Endothelial cell of umbilical vein (primary cell): Measurements from ENCODE around the gene PRPF18. TPM values are rescaled to one million over a fixed set of nuclear protein-coding genes. Genes with fewer than 3 reads are reported as not detected.

Experiments
- BruUV-seq: library from RNA; stranded (reverse); fragments of 400-500 nt; replicated peaks from 2 replicates; lab custom pipeline; 2021; lab: Mats Ljungman, UMichigan
- CTCF ChIA-PET: fragments of 300-600, 350-600 bp; sonication (Branson Sonifier 250); formaldehyde crosslinking; loops from one replicate; lab custom pipeline; 2021; ENCODE audit warnings: antibody characterized with exemption, inconsistent platforms; lab: Charles Lee
- POLR2A ChIA-PET: fragments of 300-600, 350-600 bp; sonication (Branson Sonifier 250); formaldehyde crosslinking; loops from one replicate; lab custom pipeline; 2021; ENCODE audit warnings: antibody characterized with exemption, inconsistent platforms; lab: Charles Lee
- DNase-seq: peaks from one replicate; pipeline ENCODE4 v3.0.0-alpha.2; 2011; ENCODE audit warnings: low read depth, low spot score
- FAIRE-seq: peaks from 2 replicates; lab custom pipeline; 2011; peaks lifted over from hg19 to GRCh38; lab: Jason Lieb, UNC
- H2AFZ ChIP-seq: 2 replicates; pipeline ENCODE4 v1.6.0; 2012; ENCODE audit warnings: low read depth, low read length, control low read depth, inconsistent platforms
- H3K27ac ChIP-seq: 2 replicates; pipeline ENCODE4 v1.5.1; 2011; ENCODE audit warnings: low read depth, mild to moderate bottlenecking, control low read depth, low read length, moderate library complexity; ENCODE audit not compliant: insufficient read depth
- H3K27me3 ChIP-seq, 2 experiments: 2 replicates each; pipeline versions ENCODE4 v1.6.0 to v1.6.1; 2011; ENCODE audit warnings: low read length in 2 of 2, mixed read lengths in 1 of 2; ENCODE audit not compliant: control insufficient read depth in 2 of 2, insufficient read depth in 2 of 2
- H3K36me3 ChIP-seq, 2 experiments: 2 replicates in 1 of 2; 3 replicates in 1 of 2; pipeline ENCODE4 v1.5.1; 2011; ENCODE audit warnings: low read length in 2 of 2, mild to moderate bottlenecking in 1 of 2, moderate library complexity in 1 of 2; ENCODE audit not compliant: control insufficient read depth in 2 of 2, insufficient read depth in 2 of 2; ENCODE audit errors: extremely low read depth in 1 of 2
- H3K4me1 ChIP-seq: 3 replicates; pipeline ENCODE4 v1.5.1; 2011; ENCODE audit warnings: mild to moderate bottlenecking, low read length; ENCODE audit not compliant: control insufficient read depth, insufficient read depth; ENCODE audit errors: extremely low read depth
- H3K4me2 ChIP-seq: 2 replicates; pipeline ENCODE4 v1.6.1; 2011; ENCODE audit warnings: low read length, control low read depth, mixed read lengths; ENCODE audit not compliant: insufficient read depth
- H3K4me3 ChIP-seq, 3 experiments: fragments of 200-600 bp in 1 of 3; sonication (generic), shearing (Covaris generic) in 1 of 3; replicated peaks in 1 of 3; 2 replicates each; pipeline ENCODE4 v1.5.1; 2011 to 2016; ENCODE audit warnings: control low read depth in 3 of 3, low read length in 3 of 3, mild to moderate bottlenecking in 2 of 3, inconsistent platforms in 1 of 3, low read depth in 1 of 3, moderate library complexity in 1 of 3; ENCODE audit not compliant: insufficient read depth in 1 of 3
- H3K79me2 ChIP-seq: 2 replicates; pipeline ENCODE4 v1.6.0; 2012; ENCODE audit warnings: low read length, inconsistent platforms; ENCODE audit not compliant: control insufficient read depth, insufficient read depth
- H3K9ac ChIP-seq: replicated peaks from 2 replicates; pipeline ENCODE3; 2011; ENCODE audit warnings: low read length, control low read depth; ENCODE audit not compliant: insufficient read depth; ENCODE audit errors: extremely low read depth
- H3K9me1 ChIP-seq: replicated peaks from 3 replicates; pipeline ENCODE4 v1.6.0; 2011; ENCODE audit warnings: mild to moderate bottlenecking, low read length; ENCODE audit not compliant: control insufficient read depth, insufficient read depth; ENCODE audit errors: extremely low read depth
- H3K9me3 ChIP-seq: replicated peaks from 2 replicates; pipeline ENCODE4 v1.5.1; 2012; ENCODE audit warnings: low read length, inconsistent platforms; ENCODE audit not compliant: control insufficient read depth, insufficient read depth
- H4K20me1 ChIP-seq: replicated peaks from 2 replicates; pipeline ENCODE3; 2011; ENCODE audit warnings: mild to moderate bottlenecking, low read length; ENCODE audit not compliant: control insufficient read depth, insufficient read depth; ENCODE audit errors: extremely low read depth
- CTCF ChIP-seq, 2 donors: IDR thresholded peaks; 1 replicate in 1 of 2; 2 replicates in 1 of 2; pipeline ENCODE4 v1.5.1; 2011; ENCODE audit warnings: low read length in 2 of 2, mild to moderate bottlenecking in 2 of 2, moderate library complexity in 2 of 2, control low read depth in 1 of 2, inconsistent platforms in 1 of 2, low read depth in 1 of 2; ENCODE audit not compliant: insufficient read depth in 1 of 2; ENCODE audit errors: extremely low read depth in 1 of 2
- EZH2 ChIP-seq: IDR thresholded peaks from 2 replicates; pipeline ENCODE4 v1.6.1; 2012; ENCODE audit warnings: borderline replicate concordance, low read depth, mild to moderate bottlenecking, moderate library complexity, low read length, inconsistent platforms; ENCODE audit not compliant: severe bottlenecking
- FOS ChIP-seq: IDR thresholded peaks from 2 replicates; pipeline ENCODE4 v1.6.1; 2011; ENCODE audit warnings: mild to moderate bottlenecking, low read length, moderate library complexity, borderline replicate concordance; ENCODE audit not compliant: insufficient read depth
- GATA2 ChIP-seq: IDR thresholded peaks from 2 replicates; pipeline ENCODE4 v1.7.0; 2011; ENCODE audit warnings: low read depth, mild to moderate bottlenecking, moderate library complexity, mixed read lengths, low read length; ENCODE audit not compliant: insufficient read length, insufficient read depth
- POLR2A ChIP-seq: IDR thresholded peaks from 2 replicates; pipeline ENCODE4 v1.6.1; 2012; ENCODE audit warnings: low read depth, mild to moderate bottlenecking, control low read depth, low read length
- dilution Hi-C: fragments of 300-500 bp; cut with MboI; formaldehyde crosslinking; loops from one replicate; pipeline ENCODE4 v1.15.0; 2019; ENCODE audit warnings: low sequenced_read_pairs; ENCODE audit not compliant: extremely low pct_ligation_motif_present
- intact Hi-C: fragments of 100-400 bp; cut with micrococcal nuclease; formaldehyde crosslinking; loops from one replicate; pipeline ENCODE4 v1.10.0; 2022
- polyA plus RNA-seq, 4 experiments: library from polyadenylated mRNA; depleted of rRNA in 3 of 4; stranded (reverse) in 3 of 4; unstranded in 1 of 4; fragments of >200 nt; gene quantifications; 2 replicates each; pipeline versions ENCODE4 v1.2.1 to v1.2.3, GENCODE V29; 2011 to 2012; ENCODE audit warnings: missing spikeins in 1 of 4
- total RNA-seq: library from RNA; stranded (reverse); gene quantifications from 2 replicates; pipeline ENCODE4 v1.2.3, GENCODE V29; 2021

Gene PRPF18
- total and polyA plus RNA-seq, 2 donors (not counting 3 experiments of a cell fraction or from before 2014, with no cell fraction given): 7.3 to 21.0 TPM

GRCh38 chr10:13550802-13551201 is 36.0 kb upstream of the PRPF18 start:
- no peak overlapping the region for H3K9ac ChIP-seq
- DNase-seq (no peak), FAIRE-seq (no peak)
- ChIA-PET CTCF (no interaction called here), POLR2A (no interaction called here)
- intact Hi-C loops (no loop called here), dilution Hi-C loops (no loop called here)
- TF ChIP-seq FOS (no peak), GATA2 (no peak), POLR2A (no peak), CTCF (IDR thresholded peaks at IDR 0.05; ENCODE audit: extremely low read depth in 1 of 2, insufficient read depth in 1 of 2, low read depth in 1 of 2, low read length in 2 of 2) (no peak)
- no peak overlapping the region for H3K4me3 ChIP-seq
- H3K9me3 ChIP-seq: no peaks in the 10 kb centered on the region
- H3K9me1 ChIP-seq: no peaks in the 10 kb centered on the region
- H3K27ac ChIP-seq: no peak overlapping the region
- BruUV-seq: no TSS peak
- H3K36me3 ChIP-seq: no peaks in the 10 kb centered on the region
- H3K27me3 ChIP-seq: peaks cover 23 to 29% of the 10 kb centered on the region in 2 experiments
- H3K4me1 ChIP-seq: no peaks in the 10 kb centered on the region
- H2AFZ ChIP-seq: no peak overlapping the region
- no peaks in the 10 kb centered on the region for H3K79me2 ChIP-seq
- no peak overlapping the region for H3K4me2 ChIP-seq
- H4K20me1 ChIP-seq: no peaks in the 10 kb centered on the region

- Histone ChIP-seq H3K79me2 (no peaks in the 10 kb centered on the region), H4K20me1 (no peaks in the 10 kb centered on the region), H2AFZ (no peak overlapping the region), H3K4me2 (no peak overlapping the region), H3K27ac (no peak overlapping the region), H3K27me3 (peaks cover 3 to 5% of the 10 kb centered on the region in 2 experiments), H3K36me3 (no peaks in the 10 kb centered on the region), H3K9me1 (no peaks in the 10 kb centered on the region), H3K9ac (no peak overlapping the region), H3K4me1 (no peaks in the 10 kb centered on the region), H3K4me3 (no peak overlapping the region), H3K9me3 (no peaks in the 10 kb centered on the region)
- BruUV-seq: no TSS peak
- CTCF ChIA-PET: interaction anchor here (1.6 kb wide), 1 partner anchor 19 kb away, joined by 4 read pairs; no protein-coding TSS in a partner anchor
- DNase-seq: no peak
- FAIRE-seq: no peak
- POLR2A ChIA-PET: no interaction called here
- TF ChIP-seq POLR2A (no peak), EZH2 (no peak)
- intact Hi-C loops: no loop called here
- dilution Hi-C loops: no loop called here
These were observed 30.8 kb upstream of the PRPF18 start for GRCh38 chr10:13555884-13556510.
